IMR-90 (cell line): Measurements from ENCODE around the gene OSBPL3.

ENCODE experiments used
- CTCF ChIP-seq: conservative IDR thresholded peaks from 2 replicates; pipeline ENCODE4 v1.5.1; 2012; ENCODE audit warnings: mild to moderate bottlenecking, low read depth, low read length, improper control_type of control experiment
- FOS ChIP-seq: fragments of 150-350 bp; IDR thresholded peaks from 2 replicates; pipeline ENCODE4 v1.6.1; 2016; ENCODE audit warnings: low read depth, low read length
- POLR2A ChIP-seq: IDR thresholded peaks from 2 replicates; pipeline ENCODE4 v1.6.1; 2012; ENCODE audit warnings: mild to moderate bottlenecking, low read depth, low read length

- TF ChIP-seq CTCF (no peak), FOS (no peak), POLR2A (no peak)
Measured at GRCh38 chr7:24764011-24764410, 216.0 kb downstream of the OSBPL3 start.
